SW 1271 (cell line): ENCODE data around the gene ACKR2.

Experiments used
- DNase-seq, 2 experiments: peaks; one replicate each; lab custom pipeline; 2025; lab: John Stamatoyannopoulos, UW

ACKR2 gene

GRCh38 chr3:42887084-42887483, 77.8 kb downstream of the ACKR2 start:
- DNase-seq = no peak

DNA sequence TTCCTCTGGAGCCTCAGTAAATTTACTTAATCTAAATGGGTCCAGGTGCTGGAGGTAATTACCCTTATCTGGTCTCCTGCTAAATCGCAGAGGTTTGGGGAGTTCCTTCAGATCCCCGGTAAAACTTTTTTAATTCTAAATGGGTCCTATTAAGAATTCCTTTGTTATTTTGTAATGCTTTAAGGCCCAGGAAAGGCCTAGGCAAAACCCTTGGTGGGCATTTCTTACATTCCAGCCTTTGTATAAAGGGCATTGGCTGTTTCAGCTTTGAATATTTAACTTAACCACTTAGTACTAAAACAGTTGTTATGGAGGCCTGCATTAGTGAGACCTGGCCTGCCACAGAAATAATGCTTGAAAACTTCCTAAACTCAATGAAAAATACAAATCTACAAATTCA, 81.8 kb downstream of the ACKR2 start:
- no peak for DNase-seq

GRCh38 chr3:42892169-42892568, 82.9 kb downstream of the ACKR2 start:
- no peak for DNase-seq

- no peak for DNase-seq
Observed at GRCh38 chr3:42892807-42893206, 83.6 kb downstream of the ACKR2 start.

DNA sequence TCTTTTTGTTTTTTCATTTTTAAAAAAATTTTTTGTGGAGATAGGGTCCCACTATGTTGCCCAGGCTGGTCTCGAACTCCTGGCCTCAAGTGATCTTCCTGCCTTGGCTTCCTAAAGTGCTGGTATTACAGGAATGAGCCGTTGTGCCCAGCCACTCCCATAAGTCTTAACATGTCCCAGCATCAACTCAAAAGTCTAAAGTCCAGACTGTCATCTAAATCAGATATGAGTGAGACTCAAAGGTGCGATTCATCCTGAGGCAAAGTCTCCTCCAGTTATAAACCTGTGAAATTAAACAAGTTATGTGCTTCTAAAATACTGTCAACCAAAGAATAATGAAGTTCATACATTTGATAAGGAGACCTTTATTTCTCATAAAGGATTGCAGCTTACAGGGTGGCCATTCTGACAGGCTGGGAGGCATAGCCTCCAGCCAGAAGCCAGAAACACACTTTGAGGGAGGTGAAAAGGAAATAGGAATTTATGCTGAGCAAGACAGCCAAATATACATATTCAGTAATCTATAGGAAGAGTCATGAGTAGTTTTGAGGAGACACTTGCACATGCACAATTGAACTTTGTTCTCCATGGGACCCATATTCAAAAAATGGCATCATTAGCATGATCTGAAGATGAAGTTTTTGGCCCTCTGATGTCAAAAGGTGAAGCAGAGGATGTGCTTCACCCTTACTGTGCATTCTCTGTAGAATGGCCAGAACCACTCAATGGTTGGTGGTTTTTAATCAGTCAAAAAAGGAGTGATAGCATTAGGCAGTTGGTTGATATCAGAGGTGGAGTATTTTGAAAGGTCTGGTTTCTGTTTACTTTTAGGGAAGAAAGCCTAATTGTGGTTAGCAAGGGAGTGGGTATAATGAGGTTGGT, 85.7 kb downstream of the ACKR2 start:
- no peak for DNase-seq

GRCh38 chr3:42895580-42895868, 86.3 kb downstream of the ACKR2 start:
- DNase-seq = no peak

- no peak for DNase-seq
Observed at GRCh38 chr3:42898896-42899675, 89.8 kb downstream of the ACKR2 start.

DNA sequence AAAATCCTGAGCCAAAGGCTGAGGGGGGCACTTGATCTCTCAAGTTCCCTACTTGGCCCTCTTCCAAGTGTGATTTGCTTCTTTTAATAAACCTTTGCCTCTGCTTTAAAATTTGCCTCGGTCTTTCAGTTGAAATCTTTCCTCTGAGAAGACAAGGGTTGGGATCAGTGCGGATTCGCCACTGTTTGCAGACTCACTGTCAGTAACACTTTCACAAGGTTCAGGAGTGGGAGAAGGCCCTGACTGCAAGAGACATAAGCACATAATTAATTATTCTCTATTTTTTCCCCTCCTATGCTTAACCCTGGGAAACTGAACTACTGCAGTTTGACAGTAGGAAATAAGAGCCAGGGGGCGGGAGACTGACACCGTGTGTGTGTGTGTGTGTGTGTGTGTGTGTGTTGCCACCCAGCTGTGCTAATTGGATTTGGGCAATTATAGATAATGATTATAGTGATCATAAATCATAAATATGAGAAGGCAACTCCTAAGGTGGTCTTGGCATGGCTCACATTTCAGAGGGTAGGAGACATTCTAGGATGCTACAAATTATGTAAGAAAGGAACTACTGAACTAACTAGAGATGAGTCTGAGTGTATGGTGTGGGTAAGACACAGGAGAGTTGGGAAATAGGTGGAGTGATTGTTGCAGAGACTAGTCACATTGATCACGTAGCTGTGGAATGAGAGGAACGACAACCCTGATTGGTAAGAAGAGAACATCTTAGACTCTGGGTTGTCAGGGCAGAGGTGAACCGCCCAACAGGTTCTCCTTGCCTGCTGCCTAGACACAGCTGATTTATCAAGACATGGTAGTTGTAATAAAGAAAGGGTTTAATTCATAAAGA, 91.2 kb downstream of the ACKR2 start:
- DNase-seq = no peak

- DNase-seq = no peak
Observed at GRCh38 chr3:42901073-42901415, 91.8 kb downstream of the ACKR2 start.

DNA sequence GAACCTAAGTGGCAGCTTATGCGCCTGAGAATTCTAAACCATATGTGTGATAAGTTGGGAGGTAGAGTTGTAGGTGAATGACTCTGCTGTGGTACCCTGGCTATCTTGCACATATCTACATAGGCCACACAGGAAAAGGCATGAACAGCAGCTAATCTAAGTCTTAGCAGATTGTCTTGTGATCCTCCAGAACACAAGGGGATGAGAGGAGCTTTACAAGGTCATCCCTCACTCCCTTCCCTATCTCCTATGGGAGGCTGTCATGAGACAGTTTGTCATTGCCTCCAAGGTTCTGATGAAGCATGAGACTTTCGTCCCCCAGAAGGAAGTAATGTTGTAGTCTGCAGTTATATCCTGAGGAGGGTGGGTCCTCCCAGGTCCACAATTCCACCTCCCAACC, 93.0 kb downstream of the ACKR2 start:
- DNase-seq = no peak

DNA sequence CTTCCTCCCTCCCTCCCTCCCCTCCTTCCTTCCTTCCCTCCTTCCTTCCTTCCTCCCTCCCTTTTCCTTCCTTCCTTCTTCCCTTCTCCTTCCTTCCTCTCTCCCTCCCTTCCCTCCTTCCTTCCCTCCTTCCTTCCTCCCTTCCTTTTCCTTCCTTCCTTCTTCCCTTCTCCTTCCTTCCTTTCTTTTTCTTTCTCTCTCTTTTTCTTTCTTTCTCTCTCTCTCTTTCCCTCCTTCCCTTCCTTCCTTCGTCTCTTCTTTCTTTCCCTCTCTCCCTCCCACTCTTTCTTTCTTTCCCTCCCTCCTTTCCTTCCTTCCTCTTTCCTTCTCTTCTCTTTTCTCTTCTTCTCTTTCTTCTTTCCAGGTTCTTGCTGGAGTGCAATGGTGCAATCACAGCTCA, 94.8 kb downstream of the ACKR2 start:
- no peak for DNase-seq

DNA sequence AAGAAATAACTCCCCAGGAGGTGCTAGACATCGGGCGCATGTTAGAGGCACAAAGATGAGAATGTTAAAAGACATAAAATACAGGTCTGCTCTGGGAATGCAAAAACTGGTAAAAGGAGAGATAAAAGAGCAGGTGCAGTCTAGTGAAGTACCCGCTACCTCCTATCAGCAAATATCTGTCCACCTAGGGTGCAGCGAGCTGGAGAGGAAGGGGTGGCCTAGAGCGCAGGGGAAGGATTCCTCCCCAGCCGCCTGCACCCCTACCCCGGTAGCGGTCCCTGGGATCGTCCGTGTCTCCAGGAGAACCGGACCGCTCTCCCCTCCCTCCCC, 96.5 kb downstream of the ACKR2 start:
- no peak for DNase-seq

- no peak for DNase-seq
Observed at GRCh38 chr3:42906070-42906847, 97.0 kb downstream of the ACKR2 start, which contains the start of gene ZNF662. Gene ZNF662 (plus strand): TSS chr3:42906142. CDS start chr3:42908115, 1,973 bp downstream.

- DNase-seq = no peak
Observed at GRCh38 chr3:42906848-42907183, 97.6 kb downstream of the ACKR2 start.

GRCh38 chr3:42908675-42909074, 99.4 kb downstream of the ACKR2 start:
- DNase-seq = no peak

DNA sequence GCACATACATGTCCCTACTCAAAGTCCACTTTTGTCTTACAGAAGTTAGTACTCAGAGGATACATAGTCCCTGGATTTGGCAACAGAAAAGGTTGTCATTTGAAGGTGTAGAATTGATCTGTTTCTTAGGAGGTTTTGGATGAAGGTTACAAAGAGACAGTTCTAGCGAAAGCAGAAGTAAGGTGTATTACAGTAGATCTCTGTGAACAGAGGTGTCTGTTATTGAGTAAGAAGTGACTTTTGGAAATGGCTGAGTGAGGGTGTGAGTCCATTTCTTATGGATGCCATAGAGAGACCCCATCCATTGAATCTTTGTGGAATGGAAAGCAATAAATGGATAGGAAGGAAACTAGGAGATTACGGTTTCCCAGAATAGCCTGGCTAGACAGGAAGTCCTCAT, 102.3 kb downstream of the ACKR2 start:
- DNase-seq = no peak

- DNase-seq = no peak
Observed at GRCh38 chr3:42914771-42915515, 105.7 kb downstream of the ACKR2 start.
